ENCODE measurements around the gene MCTP1. TPM values are rescaled to one million over a fixed set of nuclear protein-coding genes. Genes with fewer than 3 reads are reported as not detected.

MCTP1 gene
- polyA plus RNA-seq, 1 donor (not counting 4 experiments of a cell fraction or from before 2014, with no cell fraction given): 4.9 TPM

DNA sequence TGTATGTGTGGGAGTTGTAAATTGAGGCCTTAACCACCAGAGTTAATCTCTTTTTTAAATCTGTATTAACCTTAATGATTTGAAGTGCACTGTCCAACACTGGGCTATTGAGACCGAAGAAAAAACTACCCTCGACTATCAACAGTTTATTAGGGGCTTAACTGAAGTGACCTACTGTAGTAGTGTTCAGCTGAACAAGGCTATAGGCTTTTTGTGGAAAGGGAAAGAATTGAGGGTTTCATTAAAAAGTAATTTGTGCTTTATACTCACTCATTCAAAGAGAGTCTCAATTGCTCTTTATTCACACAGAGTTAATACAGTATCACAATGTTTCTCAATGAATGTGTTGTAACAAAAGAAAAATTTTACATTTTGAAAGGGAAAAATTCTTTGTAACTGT, 399.0 kb downstream of the MCTP1 start:
- Histone ChIP-seq H3K9me1 (ENCODE audit: control insufficient read depth, extremely low read depth, insufficient read depth, low read length) (no peaks in the 10 kb centered on the region), H4K20me1 (ENCODE audit: control insufficient read depth, extremely low read depth, insufficient read depth, low read length) (no peaks in the 10 kb centered on the region), H2AFZ (ENCODE audit: control insufficient read depth, low read length) (no peak overlapping the region), H3K4me3 (ENCODE audit: control insufficient read depth in 2 of 3, extremely low read depth in 1 of 3, insufficient read depth in 2 of 3, low read depth in 1 of 3, low read length in 3 of 3) (no peak overlapping the region), H3K4me1 (ENCODE audit: control insufficient read depth, extremely low read depth, insufficient read depth, low read length) (no peaks in the 10 kb centered on the region), H3K27me3 (ENCODE audit: control insufficient read depth, extremely low read depth, insufficient read depth, low read length) (no peaks in the 10 kb centered on the region), H3K9me3 (ENCODE audit: control insufficient read depth, low read depth, low read length) (no peaks in the 10 kb centered on the region), H3K79me2 (ENCODE audit: control insufficient read depth, insufficient read depth, low read length) (no peaks in the 10 kb centered on the region), H3K4me2 (ENCODE audit: control insufficient read depth, extremely low read depth, insufficient read depth, low read depth, low read length) (no peak overlapping the region), H3K9ac (ENCODE audit: control insufficient read depth, extremely low read depth, insufficient read depth, low read length) (no peak overlapping the region), H3K27ac (ENCODE audit: control insufficient read depth, insufficient read depth, low read length) (no peak overlapping the region), H3K36me3 (ENCODE audit: control insufficient read depth in 2 of 2, extremely low read depth in 1 of 2, insufficient read depth in 2 of 2, low read length in 2 of 2) (no peaks in the 10 kb centered on the region)
- no peak for TF ChIP-seq EZH2 (IDR thresholded peaks at IDR 0.05; ENCODE audit: low read length)
- TF ChIP-seq, protein P1, sequence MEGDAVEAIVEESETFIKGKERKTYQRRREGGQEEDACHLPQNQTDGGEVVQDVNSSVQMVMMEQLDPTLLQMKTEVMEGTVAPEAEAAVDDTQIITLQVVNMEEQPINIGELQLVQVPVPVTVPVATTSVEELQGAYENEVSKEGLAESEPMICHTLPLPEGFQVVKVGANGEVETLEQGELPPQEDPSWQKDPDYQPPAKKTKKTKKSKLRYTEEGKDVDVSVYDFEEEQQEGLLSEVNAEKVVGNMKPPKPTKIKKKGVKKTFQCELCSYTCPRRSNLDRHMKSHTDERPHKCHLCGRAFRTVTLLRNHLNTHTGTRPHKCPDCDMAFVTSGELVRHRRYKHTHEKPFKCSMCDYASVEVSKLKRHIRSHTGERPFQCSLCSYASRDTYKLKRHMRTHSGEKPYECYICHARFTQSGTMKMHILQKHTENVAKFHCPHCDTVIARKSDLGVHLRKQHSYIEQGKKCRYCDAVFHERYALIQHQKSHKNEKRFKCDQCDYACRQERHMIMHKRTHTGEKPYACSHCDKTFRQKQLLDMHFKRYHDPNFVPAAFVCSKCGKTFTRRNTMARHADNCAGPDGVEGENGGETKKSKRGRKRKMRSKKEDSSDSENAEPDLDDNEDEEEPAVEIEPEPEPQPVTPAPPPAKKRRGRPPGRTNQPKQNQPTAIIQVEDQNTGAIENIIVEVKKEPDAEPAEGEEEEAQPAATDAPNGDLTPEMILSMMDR (optimal IDR thresholded peaks at IDR 0.05 in 1 of 3, IDR thresholded peaks at IDR 0.05 in 1 of 3, conservative IDR thresholded peaks at IDR 0.05 in 1 of 3; ENCODE audit: extremely low read depth in 1 of 3, insufficient read depth in 2 of 3, low read length in 3 of 3): no peak
- FAIRE-seq: no peak
- dilution Hi-C loops (cut with MboI; ENCODE audit: extremely low pct_ligation_motif_present, low sequenced_read_pairs): no loop called here
- no peak for DNase-seq (ENCODE audit: low read depth, low spot score)

GRCh38 chr5:94884311-94884710, 400.6 kb downstream of the MCTP1 start:
- no peaks in the 10 kb centered on the region for H4K20me1 ChIP-seq (ENCODE audit: control insufficient read depth, extremely low read depth, insufficient read depth, low read length)
- no peaks in the 10 kb centered on the region for H3K79me2 ChIP-seq (ENCODE audit: control insufficient read depth, insufficient read depth, low read length)
- no peaks in the 10 kb centered on the region for H3K9me3 ChIP-seq (ENCODE audit: control insufficient read depth, low read depth, low read length)
- no peaks in the 10 kb centered on the region for H3K9me1 ChIP-seq (ENCODE audit: control insufficient read depth, extremely low read depth, insufficient read depth, low read length)
- FAIRE-seq (no peak), DNase-seq (ENCODE audit: low read depth, low spot score) (no peak)
- TF ChIP-seq, protein P1 (optimal IDR thresholded peaks at IDR 0.05 in 1 of 3, IDR thresholded peaks at IDR 0.05 in 1 of 3, conservative IDR thresholded peaks at IDR 0.05 in 1 of 3; ENCODE audit: extremely low read depth in 1 of 3, insufficient read depth in 2 of 3, low read length in 3 of 3): no peak
- TF ChIP-seq EZH2 (IDR thresholded peaks at IDR 0.05; ENCODE audit: low read length): no peak
- H3K4me3 ChIP-seq (ENCODE audit: control insufficient read depth in 2 of 3, extremely low read depth in 1 of 3, insufficient read depth in 2 of 3, low read depth in 1 of 3, low read length in 3 of 3): no peak overlapping the region
- H3K36me3 ChIP-seq (ENCODE audit: control insufficient read depth in 2 of 2, extremely low read depth in 1 of 2, insufficient read depth in 2 of 2, low read length in 2 of 2): no peaks in the 10 kb centered on the region
- H3K4me2 ChIP-seq (ENCODE audit: control insufficient read depth, extremely low read depth, insufficient read depth, low read depth, low read length): no peak overlapping the region
- H2AFZ ChIP-seq (ENCODE audit: control insufficient read depth, low read length): no peak overlapping the region
- no peak overlapping the region for H3K27ac ChIP-seq (ENCODE audit: control insufficient read depth, insufficient read depth, low read length)
- H3K4me1 ChIP-seq (ENCODE audit: control insufficient read depth, extremely low read depth, insufficient read depth, low read length): no peaks in the 10 kb centered on the region
- H3K9ac ChIP-seq (ENCODE audit: control insufficient read depth, extremely low read depth, insufficient read depth, low read length): no peak overlapping the region
- dilution Hi-C loops (cut with MboI; ENCODE audit: extremely low pct_ligation_motif_present, low sequenced_read_pairs): no loop called here
- no peaks in the 10 kb centered on the region for H3K27me3 ChIP-seq (ENCODE audit: control insufficient read depth, extremely low read depth, insufficient read depth, low read length)
